Testis (tissue), 3 donors: Measurements from ENCODE around the gene ARSI. TPM values are rescaled to one million over a fixed set of nuclear protein-coding genes. Genes with fewer than 3 reads are reported as not detected.

Source experiments
- DNase-seq: peaks from one replicate; pipeline ENCODE4 v3.0.0-alpha.2; 2019
- H3K27ac ChIP-seq, 2 donors: fragments of 200-600 bp; sonication (generic); one replicate each; pipeline ENCODE4 v1.5.1; 2019
- H3K27me3 ChIP-seq: fragments of 200-600 bp; sonication (generic); one replicate; pipeline ENCODE4 v1.5.1; 2019
- H3K36me3 ChIP-seq: fragments of 200-600 bp; sonication (generic); one replicate; pipeline ENCODE4 v1.5.1; 2017; ENCODE audit warnings: low read depth; ENCODE audit errors: missing control alignments
- H3K4me1 ChIP-seq: fragments of 200-600 bp; sonication (generic); one replicate; pipeline ENCODE4 v1.5.1; 2019
- H3K4me3 ChIP-seq, 2 donors: fragments of 200-600 bp; sonication (generic); one replicate each; pipeline ENCODE4 v1.5.1; 2017 to 2019
- H3K9me3 ChIP-seq: fragments of 200-600 bp; sonication (generic); one replicate; pipeline ENCODE4 v1.5.1; 2017
- CTCF ChIP-seq, 3 experiments: fragments of 450-650 bp in 2 of 3; fragments of 200-600 bp in 1 of 3; sonication (generic) in 1 of 3; IDR thresholded peaks; one replicate each; pipeline ENCODE4 v1.5.1; 2016 to 2019; ENCODE audit warnings: antibody characterized with exemption in 3 of 3, mild to moderate bottlenecking in 2 of 3, moderate library complexity in 1 of 3
- POLR2A ChIP-seq: fragments of 450-650 bp; IDR thresholded peaks from one replicate; pipeline ENCODE4 v1.6.1; 2017; ENCODE audit warnings: antibody characterized with exemption, mild to moderate bottlenecking, moderate library complexity
- WGBS, 2 donors: methylation state at CpG; one replicate each; pipeline ENCODE4 v1.1.5; 2018; 5-methylcytosine and 5-hydroxymethylcytosine counted together
- intact Hi-C: fragments of 100-400 bp; cut with DNase I; formaldehyde crosslinking; loops from one replicate; pipeline ENCODE4 v1.15.1; 2023; ENCODE audit warnings: low total_unique reads
- polyA plus RNA-seq: library from polyadenylated mRNA; stranded (reverse); fragments of 350-450 nt; fragmentation: Illumina TruSeq; extraction: RNeasy Lipid Tissue Mini Kit (QIAGEN cat#74804); gene quantifications from one replicate; pipeline ENCODE4 v1.2.3, GENCODE V29; 2014; ENCODE audit warnings: low read depth, low replicate concordance; ENCODE audit not compliant: insufficient read depth
- total RNA-seq, 2 donors: library from RNA; depleted of rRNA; stranded (reverse); fragments of >200 nt; gene quantifications; one replicate each; pipeline ENCODE4 v1.2.3, GENCODE V29; 2016

The ARSI gene
- total and polyA plus RNA-seq, 3 donors from 2014 or later, result 0.79 to 0.93 (median 0.92) TPM

GRCh38 chr5:150307617-150308426, 5.1 kb upstream of the ARSI start:
- no peak overlapping the region for H3K4me3 ChIP-seq
- no peaks in the 10 kb centered on the region for H3K9me3 ChIP-seq
- TF ChIP-seq POLR2A, result no peak
- TF ChIP-seq CTCF (IDR thresholded peaks at IDR 0.05), result no peak
- 72 to 87% methylated on average over 8 to 11 of the region's 11 CpGs for WGBS, 2 donors
- no peak overlapping the region for H3K27ac ChIP-seq
- intact Hi-C loops, result no loop called here
- no peaks in the 10 kb centered on the region for H3K4me1 ChIP-seq
- H3K27me3 ChIP-seq, result no peaks in the 10 kb centered on the region
- DNase-seq, result no peak
- no peaks in the 10 kb centered on the region for H3K36me3 ChIP-seq

- no peak overlapping the region for H3K27ac ChIP-seq
- intact Hi-C loops, result no loop called here
- no peaks in the 10 kb centered on the region for H3K36me3 ChIP-seq
- DNase-seq, result no peak
- TF ChIP-seq CTCF (IDR thresholded peaks at IDR 0.05) (no peak), POLR2A (no peak)
- peaks cover 3% of the 10 kb centered on the region for H3K4me1 ChIP-seq
- 81 to 86% methylated on average over 4 of the region's 4 CpGs for WGBS, 2 donors
- H3K27me3 ChIP-seq, result no peaks in the 10 kb centered on the region
- H3K4me3 ChIP-seq, result no peak overlapping the region
- H3K9me3 ChIP-seq, result no peaks in the 10 kb centered on the region
Observed at GRCh38 chr5:150306775-150307174, 4.1 kb upstream of the ARSI start.

- Histone ChIP-seq H3K9me3 (no peaks in the 10 kb centered on the region), H3K4me1 (peaks cover 3% of the 10 kb centered on the region), H3K4me3 (no peak overlapping the region), H3K27me3 (no peaks in the 10 kb centered on the region), H3K36me3 (no peaks in the 10 kb centered on the region), H3K27ac (no peak overlapping the region)
- WGBS, 2 donors, result 59 to 73% methylated on average over 1 of the region's 1 CpG
- intact Hi-C loops, result no loop called here
- TF ChIP-seq CTCF (IDR thresholded peaks at IDR 0.05) (no peak), POLR2A (no peak)
- no peak for DNase-seq
Observed at GRCh38 chr5:150305557-150305956, 2.9 kb upstream of the ARSI start.

GRCh38 chr5:150305095-150305494, 2.4 kb upstream of the ARSI start:
- H3K36me3 ChIP-seq, result no peaks in the 10 kb centered on the region
- no peak for DNase-seq
- 85 to 92% methylated on average over 2 of the region's 2 CpGs for WGBS, 2 donors
- H3K27ac ChIP-seq, result no peak overlapping the region
- no peaks in the 10 kb centered on the region for H3K27me3 ChIP-seq
- no peak overlapping the region for H3K4me3 ChIP-seq
- intact Hi-C loops, result no loop called here
- no peaks in the 10 kb centered on the region for H3K9me3 ChIP-seq
- TF ChIP-seq CTCF (IDR thresholded peaks at IDR 0.05) (no peak), POLR2A (no peak)
- peaks cover 3% of the 10 kb centered on the region for H3K4me1 ChIP-seq
